ENCODE data around the gene PRRT1B.
A peak's percentile ranks its signal among the peaks of the same experiment; 100 is the strongest.
"Not testable (repeated sequence)": the region's sequence is repeated elsewhere in the genome, so short reads cannot be mapped to it uniquely, and the experiment has no call there.

Gene PRRT1B

GRCh38 chr9:131545003-131545785, at the start of gene PRRT1B:
Gene PRRT1B (plus strand): TSS chr9:131545523. CDS start chr9:131545616, 93 bp downstream.
- no peak for DNase-seq

GRCh38 chr9:131495785-131496184, 49.5 kb upstream of the PRRT1B start:
- DNase-seq, result no peak

GRCh38 chr9:131496844-131497405, 48.4 kb upstream of the PRRT1B start:
- no peak for DNase-seq

- DNase-seq, result no peak
Measured at GRCh38 chr9:131499254-131499767, 46.0 kb upstream of the PRRT1B start.

GRCh38 chr9:131500377-131500776, 44.9 kb upstream of the PRRT1B start:
- peak; percentile 81 for DNase-seq

- peak; percentile 63 for DNase-seq
Measured at GRCh38 chr9:131500939-131501541, 44.3 kb upstream of the PRRT1B start.

GRCh38 chr9:131502781-131503625, 42.3 kb upstream of the PRRT1B start, which contains the start of gene POMT1:
Gene POMT1 (plus strand): TSS chr9:131502918. CDS start chr9:131504219, 1,301 bp downstream.
- DNase-seq, result peak; percentile 87

GRCh38 chr9:131503626-131504465, 41.5 kb upstream of the PRRT1B start:
- DNase-seq, result peak; percentile 81

- no peak for DNase-seq
Measured at GRCh38 chr9:131505012-131505411, 40.3 kb upstream of the PRRT1B start.

- no peak for DNase-seq
Measured at GRCh38 chr9:131511416-131511815, 33.9 kb upstream of the PRRT1B start.

GRCh38 chr9:131511880-131512279, 33.4 kb upstream of the PRRT1B start:
- DNase-seq, result no peak

- no peak for DNase-seq
Measured at GRCh38 chr9:131513177-131513576, 32.1 kb upstream of the PRRT1B start.

- not testable (repeated sequence) for DNase-seq
Measured at GRCh38 chr9:131515559-131516031, 29.7 kb upstream of the PRRT1B start.

- DNase-seq, result no peak
Measured at GRCh38 chr9:131516100-131516499, 29.2 kb upstream of the PRRT1B start.

- no peak for DNase-seq
Measured at GRCh38 chr9:131516930-131517329, 28.4 kb upstream of the PRRT1B start.

GRCh38 chr9:131517761-131518190, 27.5 kb upstream of the PRRT1B start:
- no peak for DNase-seq

- no peak for DNase-seq
Measured at GRCh38 chr9:131518553-131518952, 26.8 kb upstream of the PRRT1B start.

- DNase-seq, result no peak
Measured at GRCh38 chr9:131520503-131520902, 24.8 kb upstream of the PRRT1B start.

- DNase-seq, result no peak
Measured at GRCh38 chr9:131521203-131521602, 24.1 kb upstream of the PRRT1B start.

- DNase-seq, result no peak
Measured at GRCh38 chr9:131521822-131522221, 23.5 kb upstream of the PRRT1B start.

- DNase-seq, result no peak
Measured at GRCh38 chr9:131522257-131523085, 22.9 kb upstream of the PRRT1B start.

Measured in stimulated activated naive CD4-positive, alpha-beta T cell treated with Interleukin-2 at 50 U/mL for 16 hours (primary cell).